Measurements from ENCODE around the gene ZNF43. TPM values are rescaled to one million over a fixed set of nuclear protein-coding genes. Genes with fewer than 3 reads are reported as not detected.
A peak's percentile ranks its signal among the peaks of the same experiment; 100 is the strongest.
"Not testable (repeated sequence)": the region's sequence is repeated elsewhere in the genome, so short reads cannot be mapped to it uniquely, and the experiment has no call there.

Gene ZNF43
- total RNA-seq, 4 donors from 2014 or later, result 20.9 to 35.3 (median 25.8) TPM

GRCh38 chr19:21765151-21765550 is 70.8 kb downstream of the ZNF43 start:
- TF ChIP-seq POLR2A (IDR thresholded peaks at IDR 0.05), result no peak
- no peak for TF ChIP-seq CTCF (IDR thresholded peaks at IDR 0.05)
- Histone ChIP-seq H3K27ac (no peak overlapping the region), H3K4me1 (peaks cover 0 to 12% of the 10 kb centered on the region in 2 donors), H3K4me3 (replicated peaks in 1 of 3) (no peak overlapping the region), H3K9me3 (no peaks in the 10 kb centered on the region), H3K27me3 (no peaks in the 10 kb centered on the region), H3K36me3 (no peaks in the 10 kb centered on the region)
- intact Hi-C loops (cut with DNase I), result loop anchor here (10.0 kb wide), 1 partner anchor 90 kb away; no protein-coding TSS in a partner anchor
- peak; percentile 63 to 64 for DNase-seq

GRCh38 chr19:21761547-21761946 is 74.4 kb downstream of the ZNF43 start:
- not testable (repeated sequence) for H3K36me3 ChIP-seq; H3K27ac ChIP-seq; H3K4me3 ChIP-seq (replicated peaks in 1 of 3); DNase-seq; H3K27me3 ChIP-seq; H3K9me3 ChIP-seq
- WGBS, 2 donors, result 47 to 50% methylated on average over 2 of the region's 2 CpGs
- intact Hi-C loops (cut with DNase I), result loop anchor here (10.0 kb wide), 1 partner anchor 93 kb away; no protein-coding TSS in a partner anchor
- H3K4me1 ChIP-seq, result peaks cover 0 to 14% of the 10 kb centered on the region in 2 donors

GRCh38 chr19:21758296-21758695 is 77.7 kb downstream of the ZNF43 start:
- Histone ChIP-seq H3K27ac (no peak overlapping the region), H3K36me3 (peaks cover 0 to under 1% of the 10 kb centered on the region in 2 donors), H3K9me3 (no peaks in the 10 kb centered on the region), H3K4me3 (replicated peaks in 1 of 3) (no peak overlapping the region), H3K4me1 (peaks cover 0 to 3% of the 10 kb centered on the region in 2 donors), H3K27me3 (no peaks in the 10 kb centered on the region)
- DNase-seq, result no peak
- intact Hi-C loops (cut with DNase I), result no loop called here
- 91 to 95% methylated on average over 3 of the region's 3 CpGs for WGBS, 2 donors
- TF ChIP-seq CTCF (IDR thresholded peaks at IDR 0.05) (peak in 1 of 6 experiments; percentile 17), POLR2A (IDR thresholded peaks at IDR 0.05) (no peak)

GRCh38 chr19:21755555-21755954 is 80.4 kb downstream of the ZNF43 start:
- H3K9me3 ChIP-seq; H3K27me3 ChIP-seq; H3K4me3 ChIP-seq (replicated peaks in 1 of 3); intact Hi-C loops (cut with DNase I); DNase-seq; H3K4me1 ChIP-seq; H3K27ac ChIP-seq: not testable (repeated sequence)
- H3K36me3 ChIP-seq, result peaks cover 4 to 13% of the 10 kb centered on the region in 2 donors

Other genes starting within 250 kb of the ZNF43 start
- 1 to 10 TPM; 5.3 to 9.4 (median 5.9) TPM for gene ZNF100, start 68.6 kb downstream of the ZNF43 start, total RNA-seq
- gene ZNF208, start 174.8 kb upstream of the ZNF43 start, total RNA-seq, result 10 to 100 TPM; 17.8 to 44.1 (median 27.2) TPM
- gene ZNF257, start 216.3 kb upstream of the ZNF43 start, total RNA-seq, result 1 to 10 TPM; 1.9 to 7.6 (median 3.8) TPM